GM06990 (cell line): ENCODE data around the gene MYL6B.

Experiments used
- DNase-seq: peaks from one replicate; pipeline ENCODE4 v3.0.0-alpha.2; 2011; ENCODE audit not compliant: insufficient read length; ENCODE audit errors: extremely low read depth
- H3K27me3 ChIP-seq: replicated peaks from 2 replicates; pipeline ENCODE4 v1.6.0; 2011; ENCODE audit warnings: low read length; ENCODE audit not compliant: control insufficient read depth, insufficient read depth
- H3K36me3 ChIP-seq: 2 replicates; pipeline ENCODE4 v1.5.1; 2011; ENCODE audit warnings: low read length; ENCODE audit not compliant: control insufficient read depth, insufficient read depth
- H3K4me3 ChIP-seq: replicated peaks from 2 replicates; pipeline ENCODE4 v1.5.1; 2011; ENCODE audit warnings: low read depth, mild to moderate bottlenecking, control low read depth, low read length
- CTCF ChIP-seq: IDR thresholded peaks from 2 replicates; pipeline ENCODE4 v1.5.1; 2011; ENCODE audit warnings: low read length, control low read depth, mild to moderate bottlenecking, inconsistent platforms; ENCODE audit not compliant: insufficient read depth, poor library complexity, severe bottlenecking

Gene MYL6B

GRCh38 chr12:56157201-56158028 lies 5.0 kb downstream of the MYL6B start:
- peak; percentile 80 for DNase-seq
- Histone ChIP-seq H3K27me3 (no peaks in the 10 kb centered on the region), H3K36me3 (peaks cover 26% of the 10 kb centered on the region), H3K4me3 (peak overlapping the region; percentile 63)
- TF ChIP-seq CTCF, result peak; percentile 66

GRCh38 chr12:56158029-56158925 lies 5.9 kb downstream of the MYL6B start, which contains the start of gene MYL6:
MYL6 (plus strand) TSS chr12:56158359; CDS start chr12:56158402, 43 bp downstream.
- DNase-seq, result peak; percentile 81
- Histone ChIP-seq H3K27me3 (no peaks in the 10 kb centered on the region), H3K4me3 (peak within 1 kb of the TSS; percentile 91), H3K36me3 (peaks cover 32% of the 10 kb centered on the region)
- no peak for TF ChIP-seq CTCF

- H3K27me3 ChIP-seq, result no peaks in the 10 kb centered on the region
- H3K36me3 ChIP-seq, result peaks cover 32% of the 10 kb centered on the region
- no peak for DNase-seq
- no peak for TF ChIP-seq CTCF
- peak overlapping the region; percentile 91 for H3K4me3 ChIP-seq
These were observed 6.6 kb downstream of the MYL6B start for GRCh38 chr12:56158926-56159461.

GRCh38 chr12:56159482-56160192 lies 7.2 kb downstream of the MYL6B start:
- no peak for DNase-seq
- TF ChIP-seq CTCF, result no peak
- H3K36me3 ChIP-seq, result peaks cover 32% of the 10 kb centered on the region
- peak overlapping the region; percentile 91 for H3K4me3 ChIP-seq
- no peaks in the 10 kb centered on the region for H3K27me3 ChIP-seq

- Histone ChIP-seq H3K4me3 (peak overlapping the region; percentile 91), H3K27me3 (no peaks in the 10 kb centered on the region), H3K36me3 (peaks cover 34% of the 10 kb centered on the region)
- no peak for TF ChIP-seq CTCF
- peak; percentile 35 for DNase-seq
These were observed 7.9 kb downstream of the MYL6B start for GRCh38 chr12:56160193-56160763.
